GM21528 (cell line): Measurements from ENCODE around the gene CFAP69.
"Not testable (repeated sequence)": the region's sequence is repeated elsewhere in the genome, so short reads cannot be mapped to it uniquely, and the experiment has no call there.

Source experiments
- ATAC-seq: cut with Tn5 transposase; IDR thresholded peaks from one replicate; pipeline ENCODE4 v1.9.1; 2021; ENCODE audit warnings: mild to moderate bottlenecking, moderate library complexity; ENCODE audit not compliant: unreplicated experiment, low FRiP score

The CFAP69 gene

DNA sequence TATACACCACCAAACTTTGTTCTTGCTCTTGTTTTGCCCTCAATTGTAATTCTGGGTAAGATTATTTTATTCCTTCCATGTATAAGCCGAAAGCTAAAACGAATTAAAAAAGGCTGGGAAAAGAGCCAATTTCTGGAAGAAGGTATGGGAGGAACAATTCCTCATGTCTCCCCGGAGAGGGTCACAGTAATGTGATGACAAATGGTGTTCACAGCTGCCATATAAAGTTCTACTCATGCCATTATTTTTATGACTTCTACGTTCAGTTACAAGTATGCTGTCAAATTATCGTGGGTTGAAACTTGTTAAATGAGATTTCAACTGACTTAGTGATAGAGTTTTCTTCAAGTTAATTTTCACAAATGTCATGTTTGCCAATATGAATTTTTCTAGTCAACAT is 12.5 kb upstream of the CFAP69 start:
- no peak for ATAC-seq

DNA sequence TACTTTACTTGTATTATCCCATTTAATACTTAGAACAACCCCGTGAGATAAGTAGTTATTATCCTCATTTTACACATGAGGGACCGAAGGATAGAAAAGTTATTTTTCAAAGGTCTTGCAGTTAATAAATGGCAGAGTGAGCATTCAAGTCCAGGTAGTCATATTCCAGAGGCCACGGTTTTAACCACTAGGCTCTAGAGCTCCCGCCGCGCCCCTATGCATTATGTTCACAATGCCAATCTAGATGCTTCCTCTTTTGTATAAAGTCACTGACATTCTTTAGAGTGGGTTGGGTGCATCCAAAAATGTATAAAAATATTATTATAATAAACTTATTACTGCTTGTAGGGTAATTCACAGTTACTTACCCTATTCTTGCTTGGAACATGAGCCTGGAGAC is 11.4 kb upstream of the CFAP69 start:
- no peak for ATAC-seq

DNA sequence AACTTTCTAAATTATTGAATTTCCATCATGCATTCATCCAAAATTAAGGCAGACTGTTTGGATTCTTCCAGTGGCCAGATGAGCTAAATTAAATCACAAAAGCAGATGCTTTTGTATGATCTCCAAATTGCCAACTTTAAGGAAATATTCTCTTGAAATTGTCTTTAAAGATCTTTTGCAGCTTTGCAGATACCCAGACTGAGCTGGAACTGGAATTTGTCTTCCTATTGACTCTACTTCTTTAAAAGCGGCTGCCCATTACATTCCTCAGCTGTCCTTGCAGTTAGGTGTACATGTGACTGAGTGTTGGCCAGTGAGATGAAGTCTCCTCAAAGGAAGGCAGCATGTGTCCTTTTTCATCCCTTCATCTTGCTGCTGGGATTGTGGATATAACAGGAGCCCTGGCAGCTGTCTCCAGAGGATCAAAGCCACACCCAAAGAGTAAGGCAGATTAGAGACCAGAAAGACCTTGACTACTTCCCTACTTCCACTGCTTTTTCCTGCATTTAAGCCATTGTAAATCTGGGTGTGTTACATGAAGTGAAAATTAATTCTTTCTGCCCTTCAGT is 8.2 kb upstream of the CFAP69 start:
- ATAC-seq: no peak

DNA sequence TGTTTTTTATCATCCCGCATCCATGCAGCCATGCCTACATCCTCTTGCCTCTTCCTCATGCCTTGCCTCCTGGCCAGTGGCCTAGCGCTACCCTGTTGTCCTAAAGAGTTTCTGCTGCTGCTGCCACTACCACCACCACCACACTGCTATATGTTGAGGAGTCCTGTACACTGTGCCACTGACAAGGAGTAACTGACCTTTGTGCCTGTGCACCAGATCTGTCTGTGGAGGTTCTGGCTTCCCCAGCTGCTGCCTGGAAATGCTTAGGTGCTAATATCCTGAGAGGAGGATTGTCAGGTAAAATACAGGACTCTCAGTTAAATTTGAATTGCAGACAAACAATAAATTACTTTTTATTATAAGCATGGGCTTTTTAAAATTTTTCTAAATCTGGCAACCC is 7.0 kb upstream of the CFAP69 start:
- no peak for ATAC-seq

DNA sequence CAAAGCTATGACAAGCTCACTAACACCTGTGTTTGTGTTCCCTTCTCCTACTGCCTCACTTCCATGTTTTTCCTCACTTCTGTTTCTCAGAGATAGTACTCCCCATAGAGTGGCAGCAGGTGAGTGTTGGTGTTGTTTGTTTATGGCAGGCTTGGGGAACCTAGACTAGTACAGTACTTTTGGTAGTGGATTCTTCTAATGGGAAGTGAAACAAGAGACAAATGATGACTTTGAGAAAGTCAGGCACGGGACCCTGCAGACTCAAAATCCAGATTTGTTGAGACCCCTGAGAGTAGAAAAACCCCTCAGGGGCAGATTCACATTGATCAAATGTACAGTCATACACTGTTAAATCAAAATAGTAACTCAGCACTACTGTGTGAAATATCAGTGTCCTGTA is 6.4 kb upstream of the CFAP69 start:
- ATAC-seq: no peak

DNA sequence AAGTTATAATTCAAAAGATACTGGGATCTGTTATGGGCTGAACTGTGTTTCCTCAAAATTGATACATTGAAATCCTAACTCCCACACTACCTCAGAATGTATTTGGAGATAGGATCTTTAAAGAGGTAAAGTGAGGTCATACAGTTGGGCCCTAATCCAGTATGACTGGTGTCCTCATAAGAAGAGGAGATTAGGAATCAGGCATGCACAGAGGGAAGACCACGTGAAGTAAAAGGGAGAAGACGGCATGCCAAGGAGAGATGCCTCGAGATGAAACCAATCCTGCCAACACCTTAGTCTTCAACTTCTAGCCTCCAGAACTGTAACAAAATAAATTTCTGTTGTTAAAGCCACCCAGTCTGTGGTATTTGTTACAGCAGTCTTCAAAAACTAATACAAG is 5.9 kb upstream of the CFAP69 start:
- ATAC-seq: no peak

DNA sequence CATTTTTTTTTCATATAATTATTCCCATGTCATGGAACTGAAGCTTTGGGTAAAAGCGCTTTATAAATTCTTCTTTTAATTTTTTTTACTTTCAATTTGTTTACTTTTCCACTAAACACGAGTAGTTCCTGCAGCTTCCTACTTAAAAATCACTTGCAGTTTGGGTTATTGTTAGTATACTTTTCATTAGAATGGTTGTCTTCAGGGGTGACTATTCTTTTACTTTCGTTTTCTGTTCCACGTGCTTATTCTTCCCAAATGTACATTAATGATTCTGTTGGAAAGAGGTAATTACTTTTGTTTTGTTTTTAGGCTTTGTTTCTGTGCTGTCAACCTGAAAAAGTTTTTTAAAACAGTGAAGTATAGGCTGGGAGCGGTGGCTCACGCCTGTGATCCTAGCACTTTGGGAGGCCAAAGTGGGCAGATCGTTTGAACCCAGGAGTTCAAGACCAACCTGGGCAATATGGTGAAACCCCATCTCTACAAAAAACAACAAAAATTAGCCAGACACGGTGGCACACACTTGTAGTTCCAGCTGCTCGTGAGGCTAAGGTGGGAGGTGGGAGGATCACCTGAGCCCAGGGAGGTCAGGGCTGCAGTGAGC is 5.2 kb upstream of the CFAP69 start:
- no peak for ATAC-seq

DNA sequence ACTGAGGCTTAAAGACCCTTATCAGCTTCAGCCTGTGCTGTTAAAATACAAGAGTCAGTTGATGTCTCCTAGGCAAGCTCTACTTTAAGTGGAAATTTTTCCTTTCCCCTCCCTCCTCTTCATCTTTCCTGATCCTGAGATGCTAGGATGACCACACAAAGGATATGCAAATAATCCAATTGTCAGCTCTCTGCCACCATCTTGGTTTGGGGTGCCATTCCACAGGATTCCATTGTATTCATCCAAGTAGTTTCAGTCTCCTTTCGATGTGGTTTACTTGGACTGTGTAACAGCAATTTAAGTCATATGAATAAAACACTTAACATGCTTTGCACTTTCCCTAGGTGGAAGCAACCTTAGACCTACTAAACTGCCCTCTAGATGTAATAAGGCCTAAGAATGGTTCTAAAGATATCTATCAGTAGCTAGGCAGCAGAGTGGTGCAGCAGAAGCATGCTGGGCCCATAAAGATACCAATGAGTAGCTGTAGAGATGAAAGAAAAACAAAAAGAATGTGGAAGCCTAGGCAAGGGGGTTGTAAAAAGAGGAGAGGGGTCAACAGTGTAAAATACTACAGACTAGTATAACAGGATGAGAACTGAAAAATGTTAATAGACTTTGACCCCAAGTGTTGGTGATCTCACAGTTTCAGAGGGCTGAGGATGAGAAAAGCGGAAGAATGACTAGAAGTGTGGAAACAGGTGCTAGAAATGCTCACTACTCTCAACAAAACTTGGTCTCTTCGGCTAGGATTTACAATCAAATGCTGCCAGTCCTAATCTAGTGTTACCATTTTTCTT is 2.4 kb upstream of the CFAP69 start:
- ATAC-seq: peak; percentile 54

DNA sequence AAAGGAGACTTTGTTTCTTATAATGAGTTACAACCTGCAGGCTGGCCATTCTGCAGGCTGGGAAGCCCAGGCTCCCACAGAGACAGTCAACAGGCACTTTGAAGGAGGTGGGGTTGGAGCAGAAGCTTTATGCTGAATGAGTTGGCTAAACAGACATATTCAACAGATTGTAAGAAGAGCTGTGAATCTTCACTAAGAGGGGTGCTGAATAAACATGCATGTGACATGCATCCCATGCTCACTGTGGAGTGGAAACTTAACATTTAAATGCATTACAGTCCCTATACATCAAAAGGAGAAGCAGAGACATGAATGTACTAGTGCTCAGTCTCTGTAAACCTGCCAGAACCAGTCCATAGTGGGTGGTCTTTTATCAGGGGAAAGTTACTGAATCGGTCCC is 1.4 kb upstream of the CFAP69 start:
- ATAC-seq: no peak

DNA sequence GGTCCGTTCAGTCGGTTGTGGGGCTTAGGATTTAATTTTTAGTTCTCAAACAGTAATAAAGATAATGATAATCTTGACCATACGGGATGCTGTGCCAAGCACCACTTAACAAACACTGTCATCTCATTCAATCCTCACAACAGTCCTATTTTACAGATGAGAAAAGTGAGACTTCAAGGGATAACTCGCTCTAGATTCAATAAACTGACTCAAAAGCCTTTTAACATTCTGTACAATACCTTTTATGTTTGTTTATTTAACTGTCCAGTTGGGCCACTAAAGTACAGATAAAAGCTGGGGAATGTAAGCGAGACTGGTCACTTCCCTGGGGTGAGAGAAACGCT is 437 bp upstream of the CFAP69 start:
- ATAC-seq: peak; percentile 1

DNA sequence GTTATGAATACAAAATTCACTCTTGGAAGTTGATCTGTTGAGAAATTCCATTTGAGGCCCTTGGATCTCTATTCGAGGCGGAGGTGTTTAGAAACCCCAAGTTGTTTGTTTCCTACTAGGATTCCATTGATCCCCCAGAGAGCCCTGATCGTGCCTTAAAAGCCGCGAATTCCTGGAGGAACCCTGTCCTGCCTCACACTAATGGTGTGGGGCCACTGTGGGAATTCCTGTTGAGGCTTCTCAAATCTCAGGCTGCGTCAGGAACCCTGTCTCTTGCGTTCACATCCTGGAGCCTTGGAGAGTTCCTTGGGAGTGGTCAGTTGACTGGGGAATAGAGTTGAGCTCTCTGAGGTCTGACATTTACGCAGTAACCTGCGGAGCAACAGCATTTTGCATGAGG is 1.2 kb downstream of the CFAP69 start:
- no peak for ATAC-seq

DNA sequence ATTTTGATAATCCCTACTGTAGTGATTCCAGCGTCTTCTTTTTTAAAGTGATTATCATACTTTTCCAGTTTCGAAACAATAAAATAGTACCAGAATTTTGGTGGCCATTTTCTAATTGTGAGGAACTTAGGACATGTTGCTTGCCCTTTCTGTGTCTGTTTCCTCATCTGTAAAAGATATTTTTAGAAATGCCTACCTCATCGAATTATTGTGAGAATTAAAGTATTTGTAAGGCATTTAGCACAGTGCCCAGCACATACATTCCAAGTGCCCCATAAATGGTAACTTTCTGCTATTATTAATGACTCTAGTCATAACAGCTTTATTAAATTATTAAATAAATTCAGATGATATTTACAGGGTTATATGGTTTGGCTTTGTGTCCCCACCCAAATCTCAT is 3.7 kb downstream of the CFAP69 start:
- ATAC-seq: no peak

DNA sequence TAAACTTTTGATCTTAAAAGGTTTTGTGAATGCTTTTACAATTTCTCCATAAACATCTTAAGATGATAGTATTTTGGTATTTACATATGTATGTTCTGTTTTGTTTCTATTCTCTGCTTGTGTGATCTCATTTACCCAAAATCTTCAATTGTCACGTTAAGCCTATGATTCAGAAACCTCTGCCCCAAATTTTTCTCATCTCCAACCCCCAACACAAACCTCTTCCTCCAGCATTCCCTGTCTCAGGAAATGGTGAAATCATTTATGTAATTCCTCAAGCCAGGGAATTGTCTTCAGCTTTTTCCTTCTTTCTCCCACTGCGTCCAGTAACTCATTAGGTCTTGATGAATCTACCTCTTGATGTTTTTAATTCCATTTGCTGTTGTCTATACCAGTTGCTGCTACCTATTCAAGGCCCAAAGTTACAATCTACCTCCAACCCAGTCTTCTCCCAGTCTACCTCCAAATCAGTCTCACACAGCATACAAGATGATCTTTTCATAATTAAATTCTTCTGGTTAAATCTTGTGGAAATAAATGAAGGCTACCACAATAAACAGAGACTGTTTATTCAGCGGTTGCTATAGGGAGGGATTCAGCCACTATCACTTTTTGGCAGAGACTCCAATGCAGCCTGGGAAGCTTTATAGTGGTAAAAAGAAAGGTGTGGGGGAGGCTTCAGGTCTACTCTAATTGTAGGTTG is 5.8 kb downstream of the CFAP69 start:
- no peak for ATAC-seq

DNA sequence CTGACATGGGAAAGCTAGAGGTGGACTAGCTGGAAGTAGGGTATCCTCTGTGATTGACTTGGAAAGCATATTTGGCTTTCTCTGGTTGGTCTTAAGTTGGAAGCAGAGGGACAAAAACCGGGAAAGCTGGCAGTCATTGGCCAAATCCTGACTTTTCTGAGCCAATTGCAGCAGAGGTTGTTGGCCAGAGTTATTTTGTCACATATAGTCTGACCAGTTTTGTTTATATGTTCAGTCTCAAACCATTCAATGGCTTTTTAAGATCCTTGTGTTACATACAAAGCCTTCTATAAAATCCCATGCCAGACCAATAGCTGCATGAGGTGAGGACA is 6.3 kb downstream of the CFAP69 start:
- no peak for ATAC-seq

DNA sequence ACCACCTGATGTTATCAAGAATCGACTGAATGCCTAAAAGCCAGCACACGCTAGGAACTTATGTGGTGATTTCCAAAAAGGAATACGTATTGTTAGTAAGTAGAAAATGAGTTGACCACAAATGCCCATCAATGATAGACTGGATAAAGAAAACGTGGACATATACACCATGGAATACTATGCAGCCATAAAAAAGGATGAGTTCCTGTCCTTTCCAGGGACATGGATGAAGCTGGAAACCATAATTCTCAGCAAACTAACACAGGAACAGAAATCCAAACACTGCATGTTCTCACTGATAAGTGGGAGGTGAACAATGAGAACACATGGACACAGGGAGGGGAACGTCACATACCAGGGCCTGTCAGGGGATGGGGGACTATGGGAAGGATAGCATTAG is 11.0 kb downstream of the CFAP69 start:
- not testable (repeated sequence) for ATAC-seq

DNA sequence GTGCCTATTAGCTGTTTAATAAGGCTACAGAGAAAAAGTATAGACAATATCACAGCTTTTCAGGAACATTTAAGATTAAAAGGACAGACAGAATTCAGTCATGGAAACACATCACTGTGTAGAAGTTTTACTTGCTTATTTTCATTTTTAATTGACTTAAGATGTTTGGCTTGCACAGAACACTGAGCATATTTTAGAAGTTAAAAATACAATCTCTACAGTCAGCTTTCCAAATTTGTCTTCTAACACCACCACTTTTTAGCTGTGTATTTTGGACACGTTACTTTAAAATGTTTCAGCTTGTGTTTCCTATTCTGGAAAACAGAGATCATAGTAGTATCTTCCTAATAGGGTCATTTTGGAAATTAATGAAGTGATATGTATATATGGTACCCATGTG is 11.8 kb downstream of the CFAP69 start:
- ATAC-seq: no peak

DNA sequence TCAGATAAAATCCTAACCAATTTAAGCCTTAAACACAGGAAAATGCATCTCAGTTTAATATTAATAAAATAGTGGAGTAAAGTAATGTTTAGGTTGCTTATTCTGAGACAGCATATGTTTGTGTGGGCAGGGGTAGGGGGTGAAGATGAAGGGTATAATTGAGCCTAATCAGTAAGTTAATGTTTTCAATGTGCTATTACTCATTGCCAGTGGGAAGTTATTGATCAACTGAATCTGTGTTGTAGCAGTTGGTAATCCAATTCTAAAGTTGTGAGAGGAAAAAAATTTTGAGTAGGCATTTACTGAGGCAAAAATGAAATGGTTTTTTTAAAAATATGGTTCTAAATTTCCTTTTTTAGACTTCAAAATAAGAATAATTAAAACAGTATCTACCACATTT is 16.5 kb downstream of the CFAP69 start:
- ATAC-seq: no peak

DNA sequence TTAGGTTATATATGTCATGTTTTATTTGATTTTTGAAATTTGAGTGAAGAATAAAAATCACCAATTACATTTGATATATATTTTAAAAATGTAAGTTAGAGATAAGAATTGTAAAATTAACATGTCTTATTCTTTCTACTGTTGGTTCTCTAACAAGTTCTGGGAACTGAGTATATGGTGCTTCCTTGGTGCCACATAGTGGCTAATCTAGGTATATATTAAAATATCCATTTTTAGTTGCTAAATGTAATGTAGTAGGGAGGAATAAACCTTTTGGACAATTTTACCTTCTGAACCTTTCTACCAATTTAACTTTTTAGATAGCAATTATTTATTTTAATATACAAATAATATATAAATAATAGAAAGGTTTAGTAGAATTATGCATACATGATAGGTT is 17.5 kb downstream of the CFAP69 start:
- peak; percentile 80 for ATAC-seq

DNA sequence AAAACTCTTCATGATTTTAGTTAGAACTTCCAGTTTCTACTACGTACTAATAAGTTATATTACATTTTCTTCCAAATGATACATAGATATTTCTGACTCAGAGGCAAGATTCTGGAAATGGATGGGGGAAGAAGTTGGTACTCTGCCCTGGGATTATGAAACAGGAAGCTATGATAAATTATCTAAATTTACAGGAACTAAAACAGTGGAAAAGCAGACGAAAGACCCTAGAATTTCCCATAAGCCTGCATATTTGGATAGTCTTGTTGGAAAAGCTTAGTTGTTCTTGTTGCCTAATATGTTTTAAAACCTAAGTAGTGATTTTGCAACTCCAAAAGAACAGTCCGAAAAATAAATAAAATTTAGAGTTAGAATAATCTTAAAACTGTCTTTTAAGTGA is 21.8 kb downstream of the CFAP69 start:
- no peak for ATAC-seq

DNA sequence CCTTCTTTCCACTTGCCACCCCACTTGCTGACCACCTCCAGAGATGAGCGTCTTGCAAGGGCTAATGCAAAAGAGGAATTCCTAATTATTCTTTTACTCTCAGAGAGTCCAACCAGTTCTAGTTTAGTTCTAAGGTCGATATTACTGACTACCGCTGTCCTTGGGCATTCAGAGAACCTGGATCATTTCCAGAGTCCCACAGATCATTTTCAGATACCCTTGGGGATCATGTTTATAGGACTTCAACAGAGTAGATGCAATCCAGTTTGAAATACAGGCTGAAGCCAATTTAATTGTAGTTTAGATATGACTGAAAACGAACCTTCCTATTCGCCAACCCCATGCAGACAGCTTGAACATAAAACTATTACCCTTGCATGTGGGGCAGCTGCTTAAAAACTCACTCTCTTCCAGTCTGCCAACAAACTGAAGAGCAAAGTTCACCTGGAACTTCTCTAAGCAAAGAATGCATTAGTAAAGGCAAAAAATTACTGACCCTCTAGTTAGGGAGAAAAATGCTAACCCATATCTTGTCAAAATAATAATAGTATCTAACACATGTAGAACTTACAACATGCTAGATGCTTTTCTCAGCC is 22.4 kb downstream of the CFAP69 start:
- no peak for ATAC-seq

DNA sequence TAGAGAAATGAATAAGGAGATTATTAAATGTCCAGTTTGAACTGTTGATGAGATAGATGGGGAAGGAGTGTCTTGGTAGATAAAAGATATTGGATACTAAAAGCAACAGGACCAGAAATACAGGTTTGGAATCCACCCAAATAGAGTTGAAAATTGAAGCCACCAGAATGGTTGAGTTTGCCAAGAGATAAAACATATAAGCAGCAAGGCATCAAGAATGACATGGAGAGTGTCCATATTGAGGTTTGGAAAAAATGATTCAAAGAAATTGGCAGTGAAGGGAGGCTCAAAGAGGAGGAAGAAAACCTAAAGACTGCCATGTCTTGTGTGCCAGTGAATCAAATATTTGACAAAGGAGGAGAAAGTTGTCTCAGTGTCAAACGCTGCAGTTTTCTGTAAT is 24.2 kb downstream of the CFAP69 start:
- ATAC-seq: no peak
